HepG2 (cell line): ENCODE results near the gene HECTD3. TPM values are rescaled to one million over a fixed set of nuclear protein-coding genes. Genes with fewer than 3 reads are reported as not detected.

Source experiments
- ATAC-seq: fragments of 200-7000 bp; cut with Tn5 transposase; 3 replicates; pipeline ENCODE4 v1.9.1; 2020; ENCODE audit warnings: mild to moderate bottlenecking, moderate library complexity
- BruUV-seq: library from RNA; stranded (reverse); fragments of 400-500 nt; replicated peaks from 2 replicates; lab custom pipeline; 2021; lab: Mats Ljungman, UMichigan
- CTCF ChIA-PET: fragments of 300-600 bp; formaldehyde crosslinking; extraction: SDS; loops from one replicate; lab custom pipeline; 2021; ENCODE audit warnings: low total read pairs, inconsistent platforms, low intra/inter-chr PET ratio; lab: Yijun Ruan, JAX
- POLR2A ChIA-PET: fragments of 350-600 bp; sonication (Branson Sonifier 250); formaldehyde crosslinking; loops from one replicate; lab custom pipeline; 2020; ENCODE audit warnings: antibody characterized with exemption, inconsistent platforms; lab: Yijun Ruan, JAX
- DNase-seq: peaks from one replicate; pipeline ENCODE4 v3.0.0-alpha.2; 2015; ENCODE audit warnings: low spot score
- FAIRE-seq: peaks from 3 replicates; lab custom pipeline; 2011; peaks lifted over from hg19 to GRCh38; lab: Jason Lieb, UNC
- H2AFZ ChIP-seq: one replicate; pipeline ENCODE4 v1.6.1; 2011; ENCODE audit warnings: low read length, inconsistent platforms
- H3K27ac ChIP-seq: fragments of 300-600 bp; 3 replicates; pipeline ENCODE4 v1.8.0; 2011; ENCODE audit warnings: mixed run types, mild to moderate bottlenecking, mixed read lengths, low read length, inconsistent platforms; ENCODE audit not compliant: insufficient read depth; ENCODE audit errors: extremely low read length
- H3K27me3 ChIP-seq, 2 experiments: fragments of 200-600 bp in 1 of 2; 2 replicates in 1 of 2; 3 replicates in 1 of 2; pipeline versions ENCODE4 v1.6.0 to v1.8.0; 2011; ENCODE audit warnings: low read length in 2 of 2, mild to moderate bottlenecking in 2 of 2, moderate library complexity in 2 of 2, inconsistent platforms in 1 of 2; ENCODE audit not compliant: insufficient read depth in 2 of 2, control insufficient read depth in 1 of 2
- H3K36me3 ChIP-seq, 2 experiments: fragments of 200-600 bp in 1 of 2; replicated peaks in 1 of 2; 2 replicates in 1 of 2; 3 replicates in 1 of 2; pipeline versions ENCODE4 v1.5.1 to v1.8.0; 2011; ENCODE audit warnings: low read length in 2 of 2, inconsistent platforms in 1 of 2; ENCODE audit not compliant: insufficient read depth in 2 of 2, control insufficient read depth in 1 of 2
- H3K4me1 ChIP-seq: 2 replicates; pipeline ENCODE4 v1.5.1; 2012; ENCODE audit warnings: low read length, inconsistent platforms; ENCODE audit not compliant: insufficient read depth
- H3K4me2 ChIP-seq: 2 replicates; pipeline ENCODE4 v1.6.0; 2011; ENCODE audit warnings: low read depth, low read length, inconsistent platforms
- H3K4me3 ChIP-seq, 3 experiments: fragments of 200-600 bp in 1 of 3; sonication (generic), shearing (Covaris generic) in 1 of 3; replicated peaks in 1 of 3; 2 replicates each; pipeline ENCODE4 v1.5.1; 2011 to 2016; ENCODE audit warnings: low read length in 3 of 3, inconsistent platforms in 2 of 3, low read depth in 2 of 3, mild to moderate bottlenecking in 2 of 3, control low read depth in 1 of 3, mixed read lengths in 1 of 3; ENCODE audit not compliant: insufficient read depth in 1 of 3
- H3K79me2 ChIP-seq: one replicate; pipeline ENCODE4 v1.6.1; 2011; ENCODE audit warnings: low read length, inconsistent platforms; ENCODE audit not compliant: insufficient read depth
- H3K9ac ChIP-seq: 2 replicates; pipeline ENCODE4 v1.6.0; 2011; ENCODE audit warnings: mild to moderate bottlenecking, low read depth, low read length, inconsistent platforms; ENCODE audit not compliant: insufficient read depth
- H3K9me3 ChIP-seq: 2 replicates; pipeline ENCODE4 v1.5.1; 2012; ENCODE audit warnings: mild to moderate bottlenecking, low read length
- H4K20me1 ChIP-seq: 2 replicates; pipeline ENCODE4 v1.6.0; 2011; ENCODE audit warnings: inconsistent platforms, mild to moderate bottlenecking, low read length, moderate library complexity; ENCODE audit not compliant: insufficient read depth
- ARNT ChIP-seq: fragments of 450-650 bp; IDR thresholded peaks from 2 replicates; pipeline ENCODE4 v1.6.1; 2017
- CHCHD3 ChIP-seq: sonication (generic); formaldehyde crosslinking; IDR thresholded peaks from 2 replicates; pipeline ENCODE4 v1.8.0; 2022; ENCODE audit warnings: mild to moderate bottlenecking, missing genetic modification reagents, moderate library complexity
- GATA4 ChIP-seq: sonication (generic); IDR thresholded peaks from 2 replicates; pipeline ENCODE4 v1.6.1; 2016; ENCODE audit warnings: antibody characterized with exemption, low read depth, borderline replicate concordance
- HINFP ChIP-seq: sonication (generic); formaldehyde crosslinking; IDR thresholded peaks from 2 replicates; pipeline ENCODE4 v1.4.0; 2020; ENCODE audit warnings: low read depth, mild to moderate bottlenecking, missing genetic modification reagents
- MEF2D ChIP-seq: sonication (generic); formaldehyde crosslinking; IDR thresholded peaks from 2 replicates; pipeline ENCODE4 v1.5.1; 2020; ENCODE audit warnings: mild to moderate bottlenecking, missing genetic modification reagents
- SKIL ChIP-seq: sonication (generic); formaldehyde crosslinking; IDR thresholded peaks from 2 replicates; pipeline ENCODE4 v1.8.0; 2022; ENCODE audit warnings: missing genetic modification reagents, mild to moderate bottlenecking, moderate library complexity, borderline replicate concordance
- U2AF1 ChIP-seq: fragments of 200-400 bp; formaldehyde crosslinking; optimal IDR thresholded peaks from 2 replicates; pipeline ENCODE3; 2017; ENCODE audit warnings: mild to moderate bottlenecking, low read depth, low read length
- ZNF33A ChIP-seq: sonication (generic); formaldehyde crosslinking; IDR thresholded peaks from 2 replicates; pipeline ENCODE4 v1.5.1; 2020; ENCODE audit warnings: missing genetic modification reagents, mild to moderate bottlenecking, moderate library complexity, borderline replicate concordance
- ZNF354B ChIP-seq: sonication (generic); formaldehyde crosslinking; IDR thresholded peaks from 2 replicates; pipeline ENCODE4 v1.8.0; 2022; ENCODE audit warnings: mild to moderate bottlenecking, missing genetic modification reagents
- ZNF362 ChIP-seq: sonication (generic); formaldehyde crosslinking; IDR thresholded peaks from 2 replicates; pipeline ENCODE4 v1.4.0; 2020; ENCODE audit warnings: missing genetic modification reagents, mild to moderate bottlenecking, borderline replicate concordance
- ZNF441 ChIP-seq: sonication (generic); formaldehyde crosslinking; IDR thresholded peaks from 2 replicates; pipeline ENCODE4 v1.7.0; 2021; ENCODE audit warnings: missing genetic modification reagents, borderline replicate concordance
- ZNF788 ChIP-seq: sonication (generic); formaldehyde crosslinking; IDR thresholded peaks from 2 replicates; pipeline ENCODE4 v1.5.0; 2020; ENCODE audit warnings: mild to moderate bottlenecking, missing genetic modification reagents, borderline replicate concordance
- WGBS: methylation state at CpG from one replicate; pipeline ENCODE4 v1.1.6; 2017; ENCODE audit warnings: low lambda C conversion rate; 5-methylcytosine and 5-hydroxymethylcytosine counted together
- in situ Hi-C: cut with HindIII; loops from 2 replicates; pipeline ENCODE4 v1.10.0; 2017; ENCODE audit warnings: low pct_unique_long_range_greater_than_20kb; ENCODE audit not compliant: extremely low pct_ligation_motif_present
- intact Hi-C: fragments of 100-400 bp; cut with micrococcal nuclease; formaldehyde crosslinking; loops from one replicate; pipeline ENCODE4 v1.10.0; 2022; ENCODE audit not compliant: unreplicated experiment
- polyA plus RNA-seq, 8 experiments: library from polyadenylated mRNA; depleted of rRNA in 3 of 8; stranded (reverse) in 7 of 8; unstranded in 1 of 8; fragments of >200 nt; fragmentation: Illumina TruSeq in 4 of 8; extraction: Trizol in 4 of 8; gene quantifications; 2 replicates each; pipeline versions ENCODE4 v1.2.1 to v1.2.3, GENCODE V29; 2011 to 2016; ENCODE audit warnings: low read depth in 4 of 8, missing spikeins in 1 of 8, mixed read lengths in 1 of 8; ENCODE audit not compliant: insufficient read depth in 1 of 8
- total RNA-seq, 5 experiments: library from RNA; depleted of rRNA; stranded (reverse); fragments of >200 nt; fragmentation: Illumina TruSeq; extraction: Trizol; gene quantifications; 2 replicates each; pipeline ENCODE4 v1.2.3, GENCODE V29; 2016; ENCODE audit warnings: low read depth in 1 of 5

HECTD3 gene
- total and polyA plus RNA-seq, 2 of the 13 experiments (the other 11 are each of a cell fraction or from before 2014, with no cell fraction given), result 18.6 to 24.5 TPM

GRCh38 chr1:45026446-45026845 is 15.3 kb upstream of the HECTD3 start:
- TF ChIP-seq ZNF354B (CRISPR knock-in tag) (no peak), ZNF33A (CRISPR knock-in tag) (no peak), GATA4 (no peak), ARNT (no peak), MEF2D (no peak), U2AF1 (no peak), ZNF441 (no peak), SKIL (CRISPR knock-in tag) (no peak), ZNF362 (CRISPR knock-in tag) (no peak), CHCHD3 (CRISPR knock-in tag) (no peak), ZNF788 (CRISPR knock-in tag) (no peak), HINFP (no peak)
- ChIA-PET CTCF (no interaction called here), POLR2A (no interaction called here)
- BruUV-seq, result no TSS peak
- Histone ChIP-seq H2AFZ (no peak overlapping the region), H4K20me1 (no peaks in the 10 kb centered on the region), H3K36me3 (peaks cover 3 to 4% of the 10 kb centered on the region in 2 experiments; a peak in 4 of 5 replicates), H3K9ac (no peak overlapping the region), H3K27ac (no peak overlapping the region), H3K27me3 (no peaks in the 10 kb centered on the region), H3K9me3 (no peaks in the 10 kb centered on the region), H3K4me3 (no peak overlapping the region), H3K79me2 (no peaks in the 10 kb centered on the region), H3K4me2 (no peak overlapping the region), H3K4me1 (no peaks in the 10 kb centered on the region)
- no peak for ATAC-seq
- DNase-seq, result no peak
- intact Hi-C loops, result no loop called here
- no peak for FAIRE-seq
- 100% methylated on average over 1 of the region's 1 CpG for WGBS
- in situ Hi-C loops, result no loop called here
